HG03520 (cell line): ENCODE measurements around the gene TUBA8.
"Not testable (repeated sequence)": the region's sequence is repeated elsewhere in the genome, so short reads cannot be mapped to it uniquely, and the experiment has no call there.

Source experiments
- ATAC-seq: cut with Tn5 transposase; IDR thresholded peaks from one replicate; pipeline ENCODE4 v1.9.1; 2021; ENCODE audit warnings: mild to moderate bottlenecking, moderate library complexity; ENCODE audit not compliant: unreplicated experiment

TUBA8 gene

DNA sequence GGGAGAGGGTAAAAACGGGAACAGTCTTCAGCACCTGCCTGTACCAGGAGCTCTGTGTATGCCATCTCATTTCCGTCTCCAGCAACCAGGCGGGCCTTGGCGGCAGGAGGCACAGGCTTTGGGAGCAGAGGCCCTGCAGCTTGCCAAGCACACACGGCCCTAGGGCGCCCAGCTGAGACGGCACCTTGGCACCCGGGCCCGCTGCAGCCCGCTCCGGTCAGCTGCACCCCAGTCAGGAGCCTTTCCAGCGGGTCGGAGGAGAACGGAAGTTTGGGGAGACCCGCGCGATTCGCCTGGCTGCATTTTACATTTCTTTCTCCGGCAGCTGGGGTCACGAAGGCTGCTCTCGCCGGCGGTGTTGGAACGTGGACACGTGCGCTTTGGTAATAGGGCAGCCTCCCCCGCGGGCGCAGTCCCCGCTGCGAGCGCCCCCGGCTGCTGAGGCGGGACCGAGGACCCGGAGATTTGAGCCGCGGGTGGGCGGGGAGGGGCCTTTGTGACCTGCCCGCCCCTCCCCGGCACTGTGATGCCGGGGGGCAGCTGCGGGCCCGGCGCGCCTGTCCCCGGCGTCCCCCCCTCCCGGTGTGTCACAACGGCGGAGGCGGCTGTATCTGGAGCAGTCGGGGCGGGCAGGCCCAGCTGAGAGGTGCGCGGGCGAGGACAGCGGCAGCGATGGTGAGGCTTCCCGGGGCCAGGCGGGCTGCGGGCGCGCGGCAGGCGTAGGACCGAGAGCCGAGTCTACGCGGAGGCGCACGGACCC, at the start of gene TUBA8:
TSS of gene TUBA8 (plus strand) at position 616 of the 760 bp plus-strand sequence. CDS start at position 673, 57 bp downstream.
- ATAC-seq, result no peak

DNA sequence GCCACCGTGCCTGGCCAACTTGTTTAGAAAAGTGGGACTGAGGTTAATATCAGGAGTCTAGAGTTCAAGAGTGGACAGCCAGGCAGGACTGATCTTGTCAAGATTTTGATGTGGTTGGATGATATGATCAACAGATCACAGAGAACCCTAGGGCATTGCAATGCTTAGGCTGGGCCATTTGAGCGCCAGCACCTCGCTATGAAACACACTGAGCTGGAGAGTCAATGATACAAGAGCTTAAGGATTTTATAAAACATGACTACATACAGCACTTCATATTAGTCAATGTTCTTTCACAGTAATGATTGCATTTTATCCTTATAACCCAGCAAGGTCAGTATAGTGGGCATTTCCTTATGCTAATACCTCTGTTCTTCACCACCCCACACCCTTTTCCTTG, 48.2 kb upstream of the TUBA8 start:
- no peak for ATAC-seq

DNA sequence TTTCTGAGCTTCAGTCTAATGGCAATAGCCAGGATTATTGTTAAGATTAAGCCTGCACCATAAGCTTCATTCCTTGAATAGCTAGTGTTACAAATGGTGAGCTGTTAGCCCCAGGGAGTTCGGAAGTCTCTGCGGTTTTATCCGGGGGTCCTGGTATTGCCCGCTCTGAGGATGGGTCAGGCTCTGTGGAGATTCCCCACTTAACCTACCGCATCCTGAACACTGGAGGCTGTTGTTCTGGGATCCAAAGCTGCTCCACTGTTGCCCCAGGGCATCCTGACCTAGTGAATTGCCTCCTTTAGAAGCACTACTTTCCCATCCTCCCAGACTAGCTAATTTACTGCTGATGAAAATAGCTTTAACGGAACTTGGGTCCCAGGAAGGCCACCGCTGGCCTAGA, 47.3 kb upstream of the TUBA8 start:
- no peak for ATAC-seq

DNA sequence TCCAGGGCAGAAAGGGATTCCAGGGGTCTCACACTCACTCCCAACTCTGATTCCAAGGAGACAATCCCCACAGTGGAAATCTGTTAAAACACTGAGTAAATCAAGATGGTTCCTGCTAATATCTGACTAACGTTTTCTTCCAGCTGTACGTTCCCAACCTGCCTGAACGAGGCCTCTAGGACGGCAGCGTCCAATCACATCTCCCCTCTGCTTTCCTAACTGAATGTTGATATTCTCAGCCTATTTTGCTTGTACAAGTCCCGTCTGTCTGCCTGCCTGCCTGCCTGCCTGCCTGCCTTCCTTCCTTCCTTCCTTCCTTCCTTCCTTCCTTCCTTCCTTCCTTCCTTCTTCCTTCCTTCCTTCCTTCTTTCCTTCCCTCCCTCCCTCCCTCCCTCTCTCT, 46.9 kb upstream of the TUBA8 start:
- not testable (repeated sequence) for ATAC-seq

DNA sequence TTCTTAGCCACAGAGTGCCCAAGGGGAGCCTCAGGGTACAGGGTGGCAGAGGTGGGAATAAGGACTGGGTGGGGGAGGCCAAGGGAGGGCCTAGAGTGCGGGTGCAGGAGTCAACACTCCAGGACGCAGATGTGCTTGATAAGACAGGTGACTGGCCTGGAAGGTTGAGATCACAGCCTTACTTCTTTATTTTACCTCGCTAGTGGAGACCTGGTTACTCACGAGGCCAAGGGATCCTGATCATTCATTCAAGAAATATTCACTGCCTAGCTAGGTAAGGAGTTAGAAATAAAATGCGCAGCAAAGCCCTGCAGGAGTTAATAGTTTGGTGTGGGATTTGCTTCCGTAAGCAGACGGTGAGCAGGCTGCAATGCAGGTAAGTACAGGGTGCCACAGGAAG, 46.0 kb upstream of the TUBA8 start:
- ATAC-seq, result no peak

DNA sequence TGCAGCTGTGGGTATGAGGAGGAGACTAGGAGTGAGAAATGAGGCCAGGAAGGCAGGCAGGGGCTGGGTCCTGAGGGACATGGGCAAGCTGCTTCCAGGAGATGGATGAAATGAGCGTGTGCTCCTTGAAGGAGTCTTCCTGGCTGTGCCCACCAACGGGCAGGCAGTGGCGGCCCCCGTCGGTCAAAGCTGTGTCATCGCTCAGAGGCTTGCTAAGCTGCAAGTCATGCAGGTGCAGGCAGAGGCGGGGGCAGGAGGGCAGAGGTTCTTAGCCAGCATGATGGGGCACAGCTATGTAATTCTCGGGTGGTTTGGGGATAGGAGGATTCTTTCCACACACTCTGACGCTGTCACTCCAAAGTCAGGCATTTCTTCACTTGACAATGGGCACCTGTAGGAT, 45.4 kb upstream of the TUBA8 start:
- no peak for ATAC-seq

DNA sequence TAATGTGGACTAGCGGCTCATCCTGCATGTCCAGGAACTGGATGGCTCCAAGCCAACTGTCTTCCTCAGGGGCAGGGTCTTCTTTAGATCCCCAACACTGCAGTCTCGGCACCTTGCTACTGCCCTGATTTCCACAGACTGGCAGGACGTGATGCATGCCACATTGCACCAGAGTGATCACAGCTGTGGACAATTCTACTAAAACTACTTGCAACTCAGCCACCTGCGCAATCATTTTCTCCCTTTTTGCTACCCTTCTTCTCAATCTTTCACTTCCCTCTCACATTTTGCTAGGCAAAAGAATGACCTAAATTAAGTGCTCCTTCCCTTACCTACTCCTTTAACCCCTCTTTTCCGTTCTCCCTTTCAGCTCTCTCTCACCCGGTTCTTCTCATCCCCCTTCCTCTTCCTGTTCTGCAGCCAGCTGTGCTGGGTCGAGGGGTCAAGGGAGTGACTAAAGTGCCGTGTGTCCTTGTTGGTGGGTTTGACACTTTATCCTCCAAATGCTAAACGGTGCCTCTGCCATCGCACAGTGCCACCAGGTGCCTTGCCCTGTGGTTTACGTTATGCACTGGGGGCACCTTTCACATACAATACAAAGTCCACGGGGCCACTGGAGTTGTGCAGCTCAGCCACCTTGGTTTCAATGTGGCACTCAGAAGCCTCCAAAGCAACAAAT, 44.3 kb upstream of the TUBA8 start:
- ATAC-seq, result no peak

DNA sequence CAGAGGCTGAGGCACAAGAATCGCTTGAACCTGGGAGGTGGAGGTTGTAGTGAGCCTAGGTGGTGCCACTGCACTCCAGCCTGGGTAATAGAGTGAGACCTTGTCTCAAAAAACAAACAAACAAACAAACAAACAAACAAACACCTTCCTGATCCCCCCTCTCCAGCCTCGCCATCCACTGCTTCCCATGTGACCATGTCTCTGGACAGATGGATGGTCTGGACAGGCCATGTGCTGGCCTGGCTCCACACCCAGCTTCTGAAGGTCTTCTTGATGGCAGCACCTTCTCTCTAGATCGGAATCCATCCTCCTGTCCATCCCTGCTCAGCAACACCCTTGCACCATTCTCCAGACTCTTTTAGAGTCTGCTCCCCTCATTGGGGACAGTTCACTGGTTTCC, 43.5 kb upstream of the TUBA8 start:
- ATAC-seq, result no peak

DNA sequence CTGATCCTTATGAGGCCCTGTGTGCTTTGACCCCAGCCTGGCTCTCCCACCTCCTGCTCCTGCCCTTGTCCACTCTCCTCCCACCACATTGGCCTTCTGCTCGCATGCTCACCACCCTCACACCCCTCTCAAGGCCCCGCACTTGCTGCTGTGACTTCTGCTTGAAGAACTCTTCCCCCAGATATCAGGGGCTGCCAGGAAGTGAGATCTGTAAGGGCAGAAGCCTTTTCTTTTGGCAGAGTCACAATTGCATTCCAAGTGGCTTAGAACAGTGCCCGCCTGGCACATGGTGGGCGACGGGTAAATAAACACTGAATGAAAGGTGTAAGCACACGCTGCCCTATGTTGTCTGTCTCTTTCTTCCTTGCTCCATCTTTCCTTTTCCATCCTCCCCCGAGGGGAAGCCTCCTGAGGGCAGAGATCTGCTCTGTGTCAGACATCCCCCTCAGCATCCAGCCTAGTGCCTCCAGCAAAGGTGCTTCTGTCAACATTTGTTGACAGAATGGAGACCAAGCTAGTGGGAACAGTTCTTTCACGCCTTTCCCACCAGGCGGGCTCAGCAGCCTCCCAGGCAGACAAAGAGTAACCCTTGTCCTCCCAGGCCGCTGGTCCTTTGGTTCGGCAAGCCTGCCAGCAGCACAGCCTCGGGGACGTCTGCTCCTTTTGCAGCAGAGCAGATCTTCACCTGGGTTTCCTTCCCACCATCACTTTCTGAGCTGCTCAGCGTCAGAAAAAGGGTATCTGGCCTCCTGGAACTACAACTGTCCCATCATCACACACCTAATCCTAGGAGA, 42.9 kb upstream of the TUBA8 start:
- ATAC-seq, result no peak

DNA sequence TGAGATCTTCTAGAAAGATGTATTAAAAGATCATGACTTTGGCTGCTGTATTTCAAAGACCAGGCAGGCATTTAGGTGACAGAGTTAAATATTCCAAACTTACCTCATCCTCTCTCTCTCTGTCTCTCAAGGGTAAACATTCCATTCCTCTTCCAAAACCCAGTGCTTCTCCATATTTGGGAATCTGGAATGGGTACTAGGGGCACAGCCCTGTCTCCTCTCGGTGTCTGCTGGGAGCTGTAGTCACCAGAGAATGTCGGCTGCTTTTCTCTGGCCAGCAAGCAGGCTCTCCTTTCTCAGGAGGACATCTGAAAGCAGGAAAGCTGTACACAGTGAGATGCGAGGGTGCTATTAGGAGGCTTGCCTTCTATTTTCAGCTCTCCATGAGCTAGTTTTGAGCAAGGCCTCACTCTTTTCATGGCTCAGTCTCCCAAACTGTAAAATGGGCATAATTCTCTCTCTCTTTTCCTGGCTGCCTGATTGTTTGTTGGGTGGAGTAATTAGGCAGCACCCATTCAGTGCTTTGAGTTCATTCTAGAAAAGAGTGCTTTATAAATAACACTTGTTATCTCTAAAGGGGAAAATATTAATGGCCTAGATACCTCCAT, 42.1 kb upstream of the TUBA8 start:
- ATAC-seq, result no peak

DNA sequence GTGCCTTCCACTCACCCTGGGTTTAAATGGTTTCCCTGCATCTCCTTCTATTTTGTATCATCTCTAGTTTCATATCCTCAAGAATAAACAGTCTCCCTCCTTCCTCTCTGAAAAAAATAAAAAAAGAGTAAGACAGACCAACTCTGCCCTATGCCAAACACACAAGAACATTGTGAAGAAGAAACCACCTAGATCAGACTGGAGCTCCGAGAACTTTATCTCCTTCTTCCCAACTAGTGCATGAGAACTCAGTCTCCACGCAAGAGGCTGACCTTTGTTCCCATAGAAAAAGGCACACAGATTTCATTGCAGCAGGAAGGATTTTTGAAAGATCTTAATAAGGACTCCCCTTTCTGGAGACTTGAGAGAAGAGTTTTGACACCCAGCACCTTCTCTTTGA, 41.6 kb upstream of the TUBA8 start:
- ATAC-seq, result no peak

DNA sequence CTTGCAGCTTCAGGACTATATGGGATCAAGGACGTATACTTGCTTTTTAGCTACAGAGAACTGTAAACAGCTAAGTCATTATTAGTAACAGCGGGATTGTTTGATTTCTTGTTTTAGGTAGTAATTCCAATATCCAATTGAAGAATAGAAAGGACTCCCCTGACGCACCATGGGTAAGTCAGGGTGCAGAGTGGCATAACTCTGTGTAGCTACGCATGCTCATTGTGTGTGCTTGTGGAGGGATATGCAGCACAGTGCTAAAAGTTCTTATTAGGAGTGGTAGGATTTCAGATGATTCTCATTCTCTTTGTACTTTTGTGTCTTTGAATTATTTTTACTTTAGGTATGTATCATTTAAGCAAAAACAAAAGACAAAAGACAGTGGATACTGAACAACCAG, 40.6 kb upstream of the TUBA8 start:
- ATAC-seq, result no peak

DNA sequence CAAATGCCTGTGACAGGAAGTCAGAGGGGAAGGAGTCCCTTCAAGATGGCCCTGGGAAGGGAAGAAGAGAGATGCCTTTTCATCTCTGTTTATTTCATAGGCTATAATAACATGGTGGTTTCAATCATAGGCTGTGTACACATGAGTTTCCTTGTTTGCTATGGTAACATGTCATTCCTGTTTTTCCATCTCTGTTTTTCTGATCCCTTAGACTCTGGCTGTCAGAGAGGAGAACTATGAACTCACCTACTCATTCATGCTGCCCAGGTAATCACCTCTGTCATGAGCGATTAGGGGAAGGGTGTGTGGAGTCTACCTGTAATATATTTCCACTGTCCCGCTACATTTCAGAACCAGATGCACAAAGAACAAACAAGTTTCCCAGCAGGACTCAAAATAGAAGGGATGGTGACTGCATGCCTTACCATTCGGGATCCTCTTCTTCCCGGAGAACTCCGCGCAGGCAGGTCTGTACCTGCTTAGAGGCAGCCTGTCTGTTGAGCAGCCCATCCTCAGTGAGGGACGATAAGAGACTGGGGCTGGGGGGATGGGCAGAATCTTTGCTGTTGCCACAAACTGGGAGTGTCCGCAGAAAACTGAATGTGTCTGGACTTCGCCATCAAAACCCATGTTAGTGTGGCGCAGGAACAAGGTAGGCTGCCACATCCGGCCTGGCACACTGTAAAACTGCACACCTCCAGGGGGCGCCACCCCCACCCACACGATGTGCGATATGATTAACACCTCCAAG, 39.9 kb upstream of the TUBA8 start:
- ATAC-seq, result no peak

DNA sequence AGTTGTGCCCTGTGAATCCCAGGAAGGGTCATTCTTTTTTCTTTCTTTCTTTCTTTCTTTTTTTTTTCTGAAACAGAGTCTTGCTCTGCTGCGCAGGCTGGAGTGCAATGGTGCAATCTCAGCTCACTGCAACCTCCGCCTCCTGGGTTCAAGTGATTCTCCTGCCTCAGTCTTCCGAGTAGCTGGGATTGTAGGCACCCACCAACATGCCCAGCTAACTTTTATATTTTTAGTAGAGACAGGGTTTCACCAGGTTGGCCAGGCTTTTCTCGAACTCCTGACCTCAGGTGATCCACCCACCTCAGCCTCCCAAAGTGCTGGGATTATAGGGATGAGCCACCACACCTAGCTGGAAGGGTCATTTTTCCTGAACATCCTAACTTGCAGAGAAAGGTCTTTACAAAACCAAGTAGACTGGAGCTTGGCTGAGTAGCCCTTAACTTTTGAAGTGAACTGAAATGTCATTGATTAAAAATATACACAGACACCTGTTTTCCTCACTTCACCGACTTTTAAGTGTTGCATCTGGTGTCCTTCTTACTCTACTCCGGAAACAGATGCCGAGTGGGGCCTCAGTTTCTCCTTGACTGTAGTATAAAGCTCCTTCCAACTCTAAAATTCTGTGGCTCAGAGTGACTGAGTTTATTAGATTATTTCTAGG, 39.2 kb upstream of the TUBA8 start:
- not testable (repeated sequence) for ATAC-seq

DNA sequence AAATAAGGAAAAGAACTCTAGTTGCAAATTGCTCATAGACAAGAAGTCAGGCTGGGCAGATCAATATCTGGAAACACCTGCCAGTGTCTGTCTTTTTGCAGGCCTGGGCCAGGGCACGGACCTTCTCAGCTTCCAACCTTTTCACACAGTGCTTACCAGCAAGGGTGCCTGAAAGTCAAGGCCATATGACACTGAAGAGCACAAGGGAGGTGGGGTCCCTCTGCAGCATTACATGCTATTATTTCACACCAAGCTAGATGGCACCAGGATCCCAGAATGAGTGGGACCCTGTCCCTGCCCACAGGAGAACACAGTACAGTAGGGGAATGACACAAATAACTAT, 38.7 kb upstream of the TUBA8 start:
- ATAC-seq, result no peak

DNA sequence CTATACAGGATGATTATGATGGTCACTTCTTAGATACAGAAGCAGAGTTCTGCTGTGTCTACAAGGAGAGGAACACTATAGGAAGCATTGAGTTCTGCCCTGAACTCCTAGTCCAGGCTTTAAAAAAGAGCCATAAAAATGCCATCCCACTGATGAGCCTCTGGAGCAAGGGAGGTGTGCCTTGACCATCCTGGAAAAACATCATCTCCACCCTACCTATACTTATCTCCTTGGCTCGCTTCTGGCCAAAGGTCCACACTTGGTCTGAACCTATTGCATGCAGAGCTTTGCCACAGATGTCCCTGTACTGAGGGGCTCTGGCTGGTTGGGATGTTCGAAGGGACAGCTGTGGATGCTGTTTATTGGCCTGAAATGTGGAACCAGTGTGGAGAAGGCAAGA, 37.1 kb upstream of the TUBA8 start:
- no peak for ATAC-seq

DNA sequence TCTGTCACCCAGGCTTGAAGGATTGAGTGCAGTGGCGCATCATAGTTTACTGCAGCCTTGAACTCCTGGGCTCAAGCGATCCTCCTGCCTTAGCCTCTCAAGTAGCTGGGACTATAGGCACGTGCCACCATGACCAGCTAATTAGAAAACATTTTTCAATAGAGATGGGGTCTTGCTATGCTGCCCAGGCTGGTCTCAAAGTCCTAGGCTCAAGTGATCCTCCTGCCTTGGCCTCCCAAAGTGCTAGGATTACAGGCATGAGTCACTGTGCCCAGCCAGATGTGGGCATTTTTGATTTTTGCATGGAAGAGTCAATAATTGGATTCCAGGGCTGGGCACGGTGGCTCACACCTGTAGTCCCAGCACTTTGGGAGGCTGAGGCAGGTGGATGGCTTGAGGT, 36.7 kb upstream of the TUBA8 start:
- not testable (repeated sequence) for ATAC-seq

DNA sequence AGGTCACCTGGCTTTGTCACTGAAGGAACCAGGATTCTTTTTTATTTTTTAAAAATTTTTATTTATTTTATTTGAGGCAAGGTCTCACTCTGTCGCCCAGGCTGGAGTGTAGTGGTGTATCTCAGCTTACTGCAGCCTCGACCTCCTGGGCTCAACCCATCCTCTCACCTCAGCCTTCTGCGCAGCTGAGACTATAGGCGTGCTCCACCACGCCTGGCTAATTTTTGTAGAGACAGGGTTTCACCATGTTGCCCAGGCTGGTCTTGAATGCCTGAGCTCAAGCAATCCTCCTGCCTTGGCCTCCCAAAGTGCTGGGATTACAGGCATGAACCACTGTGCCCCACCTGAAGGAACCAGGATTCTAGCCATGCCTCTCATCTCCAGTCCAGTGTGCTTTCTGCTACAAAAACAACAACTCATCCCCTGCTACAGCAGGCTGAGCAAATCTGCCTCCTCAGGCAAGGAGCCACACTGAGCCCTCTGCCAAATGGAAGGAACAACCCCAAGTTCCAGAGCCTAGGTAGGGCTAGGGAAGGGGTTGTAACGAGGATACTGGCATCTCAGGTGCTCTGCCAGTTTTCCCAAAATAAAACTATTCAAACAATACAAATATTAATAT, 35.4 kb upstream of the TUBA8 start:
- ATAC-seq, result no peak

DNA sequence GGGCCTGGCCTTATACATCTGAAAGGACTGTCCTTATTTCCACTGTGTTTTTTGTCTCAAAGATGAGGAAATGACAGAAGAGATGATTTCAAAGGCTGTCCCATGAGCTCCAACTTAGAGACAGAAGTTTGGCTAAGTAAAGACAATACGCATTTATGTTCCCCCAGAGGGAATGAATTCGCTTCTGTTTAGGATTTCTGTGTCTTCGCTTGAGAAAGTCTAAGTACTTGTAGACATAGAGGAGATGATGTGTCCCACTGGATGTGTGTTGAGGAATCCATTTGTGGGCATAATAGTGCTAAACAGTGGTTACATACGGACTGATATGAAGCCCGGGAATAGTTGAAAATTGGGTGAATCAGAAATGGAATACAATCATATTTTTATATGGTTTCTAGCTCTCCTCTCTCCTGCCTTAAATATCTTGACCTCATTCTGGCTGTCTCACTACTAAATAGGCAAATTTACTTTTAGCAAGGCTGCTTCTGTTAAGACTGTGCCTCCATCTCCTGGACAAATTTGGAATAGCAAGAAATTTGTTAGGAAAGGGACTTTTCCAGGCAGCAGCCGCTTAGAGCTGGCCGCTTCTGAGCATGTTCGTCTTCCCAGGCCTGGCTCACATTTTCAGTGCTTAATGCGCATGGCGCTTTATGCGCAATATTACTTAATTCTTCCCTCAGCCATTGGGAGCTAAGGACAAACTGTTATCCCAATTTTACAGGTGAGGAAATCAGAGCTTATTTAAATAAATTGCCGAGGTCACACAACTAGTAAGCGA, 34.7 kb upstream of the TUBA8 start:
- ATAC-seq, result no peak
